C4-2B (cell line): ENCODE data around the gene TBC1D12.
"Not testable (repeated sequence)": the region's sequence is repeated elsewhere in the genome, so short reads cannot be mapped to it uniquely, and the experiment has no call there.

Experiments
- ZFX ChIP-seq: fragments of 450-650 bp; IDR thresholded peaks from 2 replicates; pipeline ENCODE4 v1.6.1; 2017
- TF ChIP-seq, protein P1 (sequence below): fragments of 450-650 bp; conservative IDR thresholded peaks from 2 replicates; pipeline ENCODE4 v1.5.1; 2017; ENCODE audit warnings: mild to moderate bottlenecking

DNA sequence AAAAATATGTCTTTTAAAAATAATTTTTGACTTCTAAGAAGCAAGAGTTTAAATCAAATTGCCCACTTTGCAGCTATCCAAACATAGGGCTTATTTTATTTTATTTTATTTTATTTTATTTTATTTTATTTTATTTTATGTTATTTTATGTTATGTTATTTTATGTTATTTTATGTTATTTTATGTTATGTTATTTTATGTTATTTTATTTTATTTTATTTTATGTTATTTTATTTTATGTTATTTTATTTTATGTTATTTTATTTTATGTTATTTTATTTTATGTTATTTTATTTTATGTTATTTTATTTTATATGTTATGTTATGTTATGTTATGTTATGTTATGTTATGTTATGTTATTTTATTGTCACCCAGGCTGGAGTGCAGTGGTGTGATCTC is 129.2 kb downstream of the TBC1D12 start:
- TF ChIP-seq, protein P1, sequence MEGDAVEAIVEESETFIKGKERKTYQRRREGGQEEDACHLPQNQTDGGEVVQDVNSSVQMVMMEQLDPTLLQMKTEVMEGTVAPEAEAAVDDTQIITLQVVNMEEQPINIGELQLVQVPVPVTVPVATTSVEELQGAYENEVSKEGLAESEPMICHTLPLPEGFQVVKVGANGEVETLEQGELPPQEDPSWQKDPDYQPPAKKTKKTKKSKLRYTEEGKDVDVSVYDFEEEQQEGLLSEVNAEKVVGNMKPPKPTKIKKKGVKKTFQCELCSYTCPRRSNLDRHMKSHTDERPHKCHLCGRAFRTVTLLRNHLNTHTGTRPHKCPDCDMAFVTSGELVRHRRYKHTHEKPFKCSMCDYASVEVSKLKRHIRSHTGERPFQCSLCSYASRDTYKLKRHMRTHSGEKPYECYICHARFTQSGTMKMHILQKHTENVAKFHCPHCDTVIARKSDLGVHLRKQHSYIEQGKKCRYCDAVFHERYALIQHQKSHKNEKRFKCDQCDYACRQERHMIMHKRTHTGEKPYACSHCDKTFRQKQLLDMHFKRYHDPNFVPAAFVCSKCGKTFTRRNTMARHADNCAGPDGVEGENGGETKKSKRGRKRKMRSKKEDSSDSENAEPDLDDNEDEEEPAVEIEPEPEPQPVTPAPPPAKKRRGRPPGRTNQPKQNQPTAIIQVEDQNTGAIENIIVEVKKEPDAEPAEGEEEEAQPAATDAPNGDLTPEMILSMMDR: not testable (repeated sequence)
- not testable (repeated sequence) for TF ChIP-seq ZFX
